ENCODE results near the gene SLC6A6. TPM values are rescaled to one million over a fixed set of nuclear protein-coding genes. Genes with fewer than 3 reads are reported as not detected.
A peak's percentile ranks its signal among the peaks of the same experiment; 100 is the strongest.
"Not testable (repeated sequence)": the region's sequence is repeated elsewhere in the genome, so short reads cannot be mapped to it uniquely, and the experiment has no call there.

The SLC6A6 gene
- total RNA-seq, 1 donor, result 60.1 TPM

GRCh38 chr3:14434126-14434497, 31.7 kb downstream of the SLC6A6 start:
- no peak for DNase-seq (ENCODE audit: low read depth in 2 of 3, low spot score in 2 of 3)

GRCh38 chr3:14434498-14435151, 32.2 kb downstream of the SLC6A6 start:
- no peak for DNase-seq (ENCODE audit: low read depth in 2 of 3, low spot score in 2 of 3)

- no peak for DNase-seq (ENCODE audit: low read depth in 2 of 3, low spot score in 2 of 3)
Measured at GRCh38 chr3:14435175-14436014, 33.0 kb downstream of the SLC6A6 start.

- DNase-seq (ENCODE audit: low read depth in 2 of 3, low spot score in 2 of 3), result no peak
Measured at GRCh38 chr3:14436954-14437281, 34.5 kb downstream of the SLC6A6 start.

- DNase-seq (ENCODE audit: low read depth in 2 of 3, low spot score in 2 of 3), result not testable (repeated sequence)
Measured at GRCh38 chr3:14437705-14438104, 35.3 kb downstream of the SLC6A6 start.

GRCh38 chr3:14438262-14438661, 35.9 kb downstream of the SLC6A6 start:
- no peak for DNase-seq (ENCODE audit: low read depth in 2 of 3, low spot score in 2 of 3)

- no peak for DNase-seq (ENCODE audit: low read depth in 2 of 3, low spot score in 2 of 3)
Measured at GRCh38 chr3:14438929-14439328, 36.5 kb downstream of the SLC6A6 start.

DNA sequence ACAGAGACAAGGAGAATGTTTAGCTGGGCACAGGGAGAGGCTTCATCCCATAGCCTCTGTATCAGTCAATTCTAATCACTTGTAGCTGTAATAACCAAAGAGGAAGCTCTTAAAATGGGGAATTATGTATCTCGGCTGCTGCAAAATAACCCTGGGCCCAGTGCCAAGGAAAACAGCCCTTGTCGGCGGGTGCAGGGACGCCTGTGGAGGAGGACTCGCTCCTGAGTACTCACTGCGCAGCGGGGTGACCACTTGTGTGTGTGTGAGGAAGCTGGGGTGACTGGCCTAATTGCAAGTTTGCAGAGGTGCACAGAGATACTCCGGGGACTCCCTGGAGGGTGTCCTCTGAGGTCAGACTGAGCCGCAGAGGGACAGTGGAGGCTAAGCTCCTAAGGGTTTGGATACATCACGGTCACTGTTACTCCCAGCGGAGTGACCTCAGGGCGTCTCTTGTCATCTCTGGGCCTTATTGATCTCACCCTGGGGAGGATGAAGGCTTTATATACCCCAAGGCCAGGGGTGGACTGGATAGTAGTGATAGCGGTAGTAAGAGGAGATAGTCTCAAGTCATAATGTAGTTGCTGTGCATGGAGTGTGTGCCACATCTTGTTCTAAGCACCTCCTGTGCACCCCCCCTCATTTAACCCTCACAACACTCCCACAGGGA, 37.2 kb downstream of the SLC6A6 start:
- DNase-seq (ENCODE audit: low read depth in 2 of 3, low spot score in 2 of 3), result peak in 2 of 3 donors; percentile 75 to 86

- DNase-seq (ENCODE audit: low read depth in 2 of 3, low spot score in 2 of 3), result peak in 1 of 3 donors; percentile 59
Measured at GRCh38 chr3:14440168-14440518, 37.7 kb downstream of the SLC6A6 start.

DNA sequence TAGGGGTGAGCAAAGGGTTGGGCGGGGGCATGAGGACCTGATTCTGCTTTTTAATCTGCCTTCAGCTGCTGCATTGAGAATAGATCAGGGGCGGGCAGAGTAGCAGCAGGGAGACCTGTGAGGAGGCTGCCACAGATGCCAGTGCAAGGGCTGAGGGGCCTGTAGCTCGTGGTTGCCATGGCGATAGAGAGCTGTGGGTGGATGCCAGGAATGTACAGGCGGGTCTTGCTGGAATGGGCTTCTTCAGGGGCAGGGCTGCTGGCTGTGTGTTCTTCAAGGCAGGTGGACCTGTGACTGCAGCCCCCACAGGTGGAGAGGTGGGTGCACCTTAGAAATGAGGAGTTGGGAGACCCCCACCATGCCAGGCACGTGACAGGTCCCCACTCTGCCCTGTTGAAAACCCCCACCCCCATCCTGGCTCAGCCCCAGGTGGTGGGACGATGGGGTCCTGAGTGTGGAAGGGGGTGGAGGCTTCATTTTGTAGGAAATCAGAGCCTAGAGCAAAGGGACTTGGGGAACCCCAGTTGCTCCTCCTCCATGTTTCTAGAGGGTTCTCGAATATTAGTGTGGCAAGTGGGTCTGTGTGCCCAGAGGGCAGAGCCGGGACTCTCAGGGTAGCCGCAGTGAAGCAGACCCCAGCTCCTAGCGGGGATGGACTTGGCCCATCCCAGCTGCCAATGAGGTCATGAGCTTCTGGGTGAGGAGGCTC, 38.3 kb downstream of the SLC6A6 start:
- DNase-seq (ENCODE audit: low read depth in 2 of 3, low spot score in 2 of 3), result peak in 2 of 3 donors; percentile 59 to 78

- no peak for DNase-seq (ENCODE audit: low read depth in 2 of 3, low spot score in 2 of 3)
Measured at GRCh38 chr3:14441240-14441919, 39.0 kb downstream of the SLC6A6 start.

DNA sequence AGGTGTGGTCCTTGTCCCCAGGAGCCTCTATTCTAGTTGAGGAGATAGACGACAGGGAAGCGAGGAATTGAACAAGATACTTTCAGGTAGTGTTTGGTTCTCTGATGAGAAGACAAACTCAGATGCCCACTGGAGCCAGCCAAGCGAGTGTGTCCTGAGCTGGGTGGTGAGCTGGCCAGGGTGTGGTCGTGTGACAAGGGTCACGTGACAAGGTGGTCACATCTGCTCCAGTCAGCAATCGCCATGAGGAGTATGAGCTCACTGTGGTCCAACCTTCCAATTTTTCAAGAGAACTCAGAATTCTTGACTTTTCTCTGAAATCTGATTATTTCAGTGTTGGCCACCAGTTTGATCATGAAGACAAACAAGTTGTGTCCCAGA, 39.5 kb downstream of the SLC6A6 start:
- no peak for DNase-seq (ENCODE audit: low read depth in 2 of 3, low spot score in 2 of 3)

DNA sequence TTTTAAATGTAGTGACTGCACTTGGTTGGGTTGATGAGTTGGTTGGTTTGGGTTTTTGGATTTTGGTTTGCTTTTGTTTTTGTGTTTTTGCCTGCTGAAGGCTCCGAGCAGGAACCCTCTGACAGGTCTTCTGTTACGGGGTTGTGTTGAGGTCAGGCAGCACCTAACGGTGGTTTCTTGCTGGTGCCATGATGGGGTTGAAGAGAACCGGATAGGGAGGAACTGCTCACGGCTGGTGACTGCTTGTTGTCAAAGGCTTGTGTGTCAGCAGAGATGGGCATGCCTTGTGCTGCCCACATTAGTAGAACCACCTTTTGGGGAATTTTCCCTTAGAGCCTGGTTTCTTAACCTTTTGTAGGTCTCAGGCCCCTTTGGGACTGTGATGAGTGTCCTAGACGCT, 42.0 kb downstream of the SLC6A6 start:
- DNase-seq (ENCODE audit: low read depth in 2 of 3, low spot score in 2 of 3), result no peak

DNA sequence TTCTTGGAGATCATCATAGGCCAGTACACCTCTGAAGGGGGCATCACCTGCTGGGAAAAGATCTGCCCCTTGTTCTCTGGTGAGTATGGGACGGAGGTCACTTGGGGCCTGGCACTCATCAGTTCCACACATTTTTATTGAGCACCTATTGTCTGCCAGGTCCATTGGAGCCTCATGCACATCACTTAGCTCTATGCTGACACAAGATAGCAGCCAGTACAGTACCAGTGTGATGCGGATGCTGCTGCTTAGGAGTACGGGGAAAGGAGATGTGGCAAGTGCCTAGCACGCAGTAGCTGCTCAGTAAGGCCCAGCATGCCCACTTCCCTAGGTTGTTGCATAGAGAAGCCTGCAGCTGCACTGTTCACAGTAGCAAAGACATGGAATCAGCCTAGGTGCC, 43.4 kb downstream of the SLC6A6 start:
- no peak for DNase-seq (ENCODE audit: low read depth in 2 of 3, low spot score in 2 of 3)

- no peak for DNase-seq (ENCODE audit: low read depth in 2 of 3, low spot score in 2 of 3)
Measured at GRCh38 chr3:14446988-14447570, 44.7 kb downstream of the SLC6A6 start.

DNA sequence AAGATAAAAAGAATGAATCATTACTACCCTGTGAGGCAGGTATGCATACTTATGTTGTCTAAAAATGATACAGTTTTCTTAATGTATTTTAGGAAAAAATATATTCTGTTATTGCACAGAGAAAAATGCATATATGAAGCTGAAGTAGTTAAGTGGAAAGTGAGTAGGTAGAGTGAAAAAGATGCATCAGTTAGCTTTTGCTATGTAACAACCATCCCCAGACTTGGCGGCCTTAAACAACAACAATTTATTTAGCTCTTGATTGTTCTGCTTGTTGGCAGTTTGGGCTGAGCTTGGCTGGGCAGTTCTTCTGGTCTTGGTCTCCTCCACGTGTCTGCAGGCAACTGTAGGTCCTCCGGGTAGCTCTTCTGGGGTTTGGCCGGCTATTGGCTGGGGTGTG, 45.7 kb downstream of the SLC6A6 start:
- no peak for DNase-seq (ENCODE audit: low read depth in 2 of 3, low spot score in 2 of 3)

- no peak for DNase-seq (ENCODE audit: low read depth in 2 of 3, low spot score in 2 of 3)
Measured at GRCh38 chr3:14448756-14449727, 46.6 kb downstream of the SLC6A6 start.

GRCh38 chr3:14450506-14450905, 48.1 kb downstream of the SLC6A6 start:
- DNase-seq (ENCODE audit: low read depth in 2 of 3, low spot score in 2 of 3), result no peak

DNA sequence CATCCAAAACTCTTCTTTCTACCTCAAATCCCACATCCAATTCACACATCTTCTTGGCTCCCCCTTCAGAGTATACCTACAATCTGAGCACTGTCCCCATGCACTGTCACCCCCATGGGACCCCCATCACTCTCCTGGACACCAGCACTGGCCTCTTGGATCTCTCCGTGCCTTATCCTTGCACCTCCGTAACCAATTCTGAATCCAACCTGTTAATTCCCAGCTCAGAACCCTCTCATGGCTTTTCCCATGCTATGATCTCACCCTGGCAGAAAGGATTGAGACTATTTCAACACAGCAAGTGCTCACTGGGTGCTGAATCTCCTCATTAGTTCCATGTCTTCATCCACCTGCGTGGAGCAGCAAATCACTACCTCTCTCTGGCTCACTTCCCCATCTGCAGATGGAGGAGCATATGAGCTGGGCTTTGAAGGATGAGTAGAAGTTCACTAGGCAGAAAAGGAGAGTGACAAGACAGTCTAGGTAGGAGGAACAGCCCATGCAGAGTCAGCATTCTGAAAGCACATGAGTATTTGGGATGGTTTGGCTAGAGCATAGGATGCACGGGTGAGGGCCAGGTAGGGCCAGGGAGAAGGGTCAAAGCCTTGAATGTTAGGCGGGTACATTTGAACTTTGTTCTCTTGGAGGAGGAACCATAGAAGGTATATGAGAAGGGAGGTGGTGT, 48.7 kb downstream of the SLC6A6 start:
- DNase-seq (ENCODE audit: low read depth in 2 of 3, low spot score in 2 of 3), result no peak
